ENCODE data around the gene GJB5.

DNA sequence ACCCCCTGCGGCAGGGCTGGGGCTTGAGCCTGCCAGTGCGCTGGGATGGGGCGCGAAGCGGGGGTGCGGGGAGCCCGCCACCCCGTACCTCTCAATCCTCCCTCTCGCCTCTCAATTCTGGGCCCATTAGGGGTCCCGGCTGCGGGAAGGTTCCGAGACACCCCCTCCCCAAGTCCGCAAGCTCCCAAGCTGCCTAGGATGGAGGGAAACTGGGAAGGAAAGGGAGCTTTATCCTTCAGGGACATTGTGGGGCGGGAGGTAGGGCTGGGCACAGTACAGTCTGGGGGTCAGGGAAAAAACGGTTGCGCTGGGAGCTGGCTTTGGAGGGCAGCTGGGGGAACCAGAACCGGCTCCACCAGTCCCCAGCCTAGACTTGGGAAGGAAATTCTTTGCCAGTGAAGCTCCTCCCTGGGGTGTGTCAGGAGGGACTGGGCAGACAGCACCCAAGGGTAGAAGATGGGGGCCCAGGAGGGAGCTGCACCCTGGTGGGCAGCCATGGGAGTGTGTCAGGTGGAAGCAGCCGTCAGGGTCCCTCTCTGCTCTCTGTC, 27.1 kb downstream of the GJB5 start:
- TF ChIP-seq, protein P1, sequence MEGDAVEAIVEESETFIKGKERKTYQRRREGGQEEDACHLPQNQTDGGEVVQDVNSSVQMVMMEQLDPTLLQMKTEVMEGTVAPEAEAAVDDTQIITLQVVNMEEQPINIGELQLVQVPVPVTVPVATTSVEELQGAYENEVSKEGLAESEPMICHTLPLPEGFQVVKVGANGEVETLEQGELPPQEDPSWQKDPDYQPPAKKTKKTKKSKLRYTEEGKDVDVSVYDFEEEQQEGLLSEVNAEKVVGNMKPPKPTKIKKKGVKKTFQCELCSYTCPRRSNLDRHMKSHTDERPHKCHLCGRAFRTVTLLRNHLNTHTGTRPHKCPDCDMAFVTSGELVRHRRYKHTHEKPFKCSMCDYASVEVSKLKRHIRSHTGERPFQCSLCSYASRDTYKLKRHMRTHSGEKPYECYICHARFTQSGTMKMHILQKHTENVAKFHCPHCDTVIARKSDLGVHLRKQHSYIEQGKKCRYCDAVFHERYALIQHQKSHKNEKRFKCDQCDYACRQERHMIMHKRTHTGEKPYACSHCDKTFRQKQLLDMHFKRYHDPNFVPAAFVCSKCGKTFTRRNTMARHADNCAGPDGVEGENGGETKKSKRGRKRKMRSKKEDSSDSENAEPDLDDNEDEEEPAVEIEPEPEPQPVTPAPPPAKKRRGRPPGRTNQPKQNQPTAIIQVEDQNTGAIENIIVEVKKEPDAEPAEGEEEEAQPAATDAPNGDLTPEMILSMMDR (IDR thresholded peaks at IDR 0.05): no peak
- TF ChIP-seq POLR2A (IDR thresholded peaks at IDR 0.05): no peak
